HG03108 (cell line): ENCODE measurements around the gene SLC24A3.

Experiments
- ATAC-seq: cut with Tn5 transposase; IDR thresholded peaks from one replicate; pipeline ENCODE4 v1.9.1; 2021; ENCODE audit warnings: moderate library complexity; ENCODE audit not compliant: unreplicated experiment

Gene SLC24A3

DNA sequence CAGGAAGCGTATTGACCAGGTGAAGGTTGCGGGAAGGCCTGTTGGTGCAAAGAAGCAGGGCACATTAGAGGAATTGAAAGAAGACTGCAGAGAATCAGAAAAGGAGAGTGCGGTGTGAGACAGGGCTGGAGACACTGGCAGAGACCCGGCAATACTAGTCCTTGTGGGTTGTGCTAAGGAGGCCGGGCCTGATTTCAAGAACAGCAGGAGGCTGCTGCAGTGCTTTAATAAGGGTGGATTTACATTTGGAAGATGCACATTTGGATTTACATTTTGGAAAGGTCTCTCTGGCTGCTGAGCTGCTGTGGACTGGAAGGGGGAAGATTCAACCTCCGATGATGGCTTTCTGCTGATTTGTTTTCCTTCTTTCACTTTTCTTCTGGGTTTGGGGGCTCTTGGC lies 167.8 kb downstream of the SLC24A3 start:
- no peak for ATAC-seq

DNA sequence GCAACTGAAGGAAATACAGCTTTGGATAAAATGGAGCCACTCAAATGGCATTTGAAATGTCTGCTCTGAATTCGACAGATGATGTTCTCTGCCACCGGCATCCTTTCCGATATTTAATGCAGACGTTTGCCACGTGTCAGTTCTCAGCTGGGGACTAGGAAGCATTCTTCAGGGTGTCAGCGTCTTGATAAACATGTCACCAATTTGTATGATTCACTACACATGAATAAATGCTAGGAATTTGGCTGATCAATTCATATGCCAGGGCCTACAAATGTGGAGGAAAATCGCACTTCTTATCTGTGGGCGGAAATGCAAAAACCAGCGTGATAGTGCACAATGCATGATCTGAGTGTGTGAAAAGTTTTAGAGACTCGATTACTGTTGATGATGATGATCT lies 169.5 kb downstream of the SLC24A3 start:
- no peak for ATAC-seq

DNA sequence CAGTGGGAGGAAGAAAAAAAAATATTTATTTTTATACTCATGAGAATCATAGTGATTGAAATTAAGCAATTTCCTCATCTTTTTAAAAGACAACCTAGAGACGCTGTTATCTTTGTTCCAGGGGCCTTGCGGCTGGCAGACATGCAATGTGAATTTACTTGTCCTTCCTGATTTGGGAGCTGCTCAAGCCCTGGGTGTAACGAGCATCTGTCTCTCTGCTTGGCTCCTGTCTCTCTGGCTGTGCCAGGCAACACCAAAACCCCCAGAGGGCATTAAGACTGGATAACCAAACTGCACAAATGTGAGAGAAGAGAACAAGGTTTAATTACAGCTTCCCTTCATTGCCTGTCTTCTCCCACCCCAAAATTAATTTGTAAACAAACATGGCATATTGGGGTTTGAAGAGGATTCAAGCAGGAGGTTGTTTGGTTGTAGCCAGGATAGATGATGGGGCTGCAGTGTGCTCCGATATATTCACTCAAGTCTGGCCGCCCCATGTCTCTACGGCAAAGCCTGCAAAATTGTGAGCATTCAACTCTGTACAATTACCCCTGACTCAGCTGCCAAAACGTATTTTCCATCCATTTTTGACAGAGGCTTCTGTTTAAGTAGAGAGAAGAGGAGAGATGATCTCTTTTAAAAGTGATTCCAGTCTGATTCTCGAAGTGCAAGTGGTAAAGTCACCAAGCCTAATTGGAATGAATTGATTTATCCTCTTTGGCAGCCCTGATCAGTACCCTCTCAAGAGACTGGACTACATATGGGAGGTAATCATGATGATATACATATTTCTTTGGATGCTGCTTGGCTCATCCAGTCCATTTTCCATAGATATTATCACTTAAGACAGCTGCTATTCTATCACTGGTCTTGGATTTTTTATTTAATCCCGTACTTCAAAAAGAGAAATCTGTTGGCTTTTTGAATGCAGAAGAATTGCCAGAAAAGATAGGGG lies 170.2 kb downstream of the SLC24A3 start:
- ATAC-seq = no peak

GRCh38 chr20:19384940-19385339 lies 172.5 kb downstream of the SLC24A3 start:
- ATAC-seq = no peak

- no peak for ATAC-seq
Observed at GRCh38 chr20:19387251-19387650, 174.8 kb downstream of the SLC24A3 start.

DNA sequence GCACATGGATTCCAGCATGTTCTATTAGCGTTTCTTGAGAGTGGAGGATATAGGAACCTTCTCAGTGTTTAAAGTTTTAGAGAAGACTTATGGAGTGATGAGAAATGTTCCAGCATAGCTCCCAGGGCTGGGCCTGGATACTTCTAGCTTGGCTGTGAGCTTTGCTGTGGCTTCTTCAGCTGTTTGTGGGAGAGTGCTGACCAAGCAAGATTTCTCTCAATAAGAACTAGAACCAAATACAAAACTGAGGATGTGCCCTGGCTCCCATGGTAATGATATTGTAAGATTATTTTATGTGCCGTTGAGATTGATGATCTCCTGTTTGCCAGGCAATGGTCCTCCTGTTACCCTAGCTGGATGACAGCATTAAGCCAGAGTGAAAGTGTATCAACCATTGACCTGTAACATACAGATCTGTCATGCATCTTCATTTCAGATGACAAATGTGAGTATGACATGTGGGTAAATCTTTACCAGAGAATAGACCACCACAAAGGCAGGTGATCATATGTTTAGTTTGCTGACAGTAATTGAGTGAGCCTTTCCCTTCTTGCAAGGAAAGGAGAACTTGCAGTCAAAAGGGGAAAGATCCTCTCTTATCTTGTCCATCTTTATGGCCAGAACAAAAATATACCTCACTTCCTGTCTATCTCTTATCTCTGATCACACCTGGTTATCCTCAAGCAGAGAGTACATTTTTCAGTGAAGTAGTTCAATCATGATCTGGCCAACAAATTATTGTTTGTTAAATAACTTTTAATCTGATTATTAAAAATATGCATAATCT lies 180.1 kb downstream of the SLC24A3 start:
- ATAC-seq = no peak

DNA sequence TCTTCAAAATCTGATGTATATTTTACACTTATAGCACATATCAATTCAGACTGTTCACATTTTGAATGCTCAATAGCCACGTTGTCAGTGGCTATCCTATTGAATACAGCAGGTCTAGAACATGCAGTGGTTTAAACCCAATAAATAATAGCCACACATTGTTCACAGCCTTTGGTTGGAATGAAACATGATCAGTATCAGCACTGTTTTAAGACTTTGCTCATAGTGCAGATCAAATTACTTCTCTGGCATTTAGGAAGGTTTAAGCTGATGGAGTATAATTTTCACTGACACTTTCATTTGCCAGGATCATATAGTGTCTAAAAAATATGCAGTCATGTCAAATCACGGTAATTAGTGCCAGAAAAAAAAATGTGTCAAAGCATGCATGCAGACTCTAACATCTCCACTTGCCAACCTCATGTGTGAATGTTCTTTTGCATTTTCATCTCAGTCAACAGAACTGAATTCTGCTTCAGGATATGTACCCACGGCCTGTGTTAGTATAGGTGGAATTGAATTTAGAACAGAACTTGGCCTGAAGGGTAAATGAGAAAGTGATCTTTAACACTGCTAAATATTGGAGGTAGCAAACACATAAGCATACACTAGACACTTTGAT lies 184.1 kb downstream of the SLC24A3 start:
- ATAC-seq = no peak

DNA sequence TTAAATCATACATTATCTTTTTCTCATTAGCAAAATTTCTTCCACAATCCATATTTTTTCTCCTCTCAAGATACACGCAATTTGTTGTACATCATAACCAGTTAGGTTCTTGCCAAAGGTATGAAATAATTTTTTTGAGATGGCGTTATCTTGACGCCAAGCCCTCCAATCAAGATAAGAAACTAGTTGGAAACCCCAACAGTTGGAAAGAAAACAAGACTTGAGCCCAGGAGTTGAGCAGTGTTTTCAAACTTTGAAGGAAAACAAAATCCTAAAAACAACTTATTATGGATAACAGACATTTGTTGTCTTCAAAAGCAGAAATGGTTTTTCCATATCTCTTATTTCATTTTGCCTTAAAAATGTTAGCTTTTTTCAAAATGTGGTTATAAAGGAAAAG lies 184.8 kb downstream of the SLC24A3 start:
- no peak for ATAC-seq

DNA sequence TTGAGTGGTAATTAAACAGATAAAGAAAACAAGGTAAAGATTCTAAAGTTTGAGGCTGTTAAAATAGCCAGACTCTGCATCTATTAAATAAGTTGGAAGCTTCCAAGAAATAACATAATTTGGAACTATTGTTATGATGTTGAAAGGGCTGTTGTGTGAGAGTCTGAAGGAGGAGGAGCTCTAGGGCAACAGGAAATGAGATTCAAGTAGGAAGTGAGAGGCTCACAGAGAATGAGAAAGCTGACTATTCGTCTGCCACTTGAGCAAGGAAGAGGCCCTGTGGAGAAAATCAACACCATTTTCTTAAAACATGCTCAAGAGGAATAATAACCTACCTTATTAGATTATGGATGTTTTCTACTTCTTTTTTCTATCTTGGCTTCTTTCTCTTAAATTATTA lies 185.2 kb downstream of the SLC24A3 start:
- no peak for ATAC-seq

- no peak for ATAC-seq
Observed at GRCh38 chr20:19401096-19401495, 188.7 kb downstream of the SLC24A3 start.

DNA sequence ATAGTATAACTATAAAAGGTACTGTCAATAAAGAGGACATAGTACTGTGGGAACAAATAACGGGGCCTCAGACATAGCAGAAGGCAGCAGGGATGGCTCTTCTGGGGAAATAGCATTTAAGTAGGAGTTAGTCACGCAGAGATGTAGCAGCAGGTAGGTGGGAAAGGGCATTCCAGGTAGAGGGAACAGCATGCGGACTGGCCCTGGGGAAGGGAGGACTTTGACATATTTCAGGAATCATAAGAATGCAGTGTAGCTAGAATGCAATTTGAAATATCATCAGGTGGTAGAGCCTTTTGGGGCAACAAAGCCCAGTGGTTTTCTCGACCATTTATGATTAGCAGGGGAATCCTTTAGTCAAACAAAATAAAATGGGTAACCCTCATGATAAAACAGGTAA lies 191.1 kb downstream of the SLC24A3 start:
- no peak for ATAC-seq

- no peak for ATAC-seq
Observed at GRCh38 chr20:19404826-19405225, 192.4 kb downstream of the SLC24A3 start.

DNA sequence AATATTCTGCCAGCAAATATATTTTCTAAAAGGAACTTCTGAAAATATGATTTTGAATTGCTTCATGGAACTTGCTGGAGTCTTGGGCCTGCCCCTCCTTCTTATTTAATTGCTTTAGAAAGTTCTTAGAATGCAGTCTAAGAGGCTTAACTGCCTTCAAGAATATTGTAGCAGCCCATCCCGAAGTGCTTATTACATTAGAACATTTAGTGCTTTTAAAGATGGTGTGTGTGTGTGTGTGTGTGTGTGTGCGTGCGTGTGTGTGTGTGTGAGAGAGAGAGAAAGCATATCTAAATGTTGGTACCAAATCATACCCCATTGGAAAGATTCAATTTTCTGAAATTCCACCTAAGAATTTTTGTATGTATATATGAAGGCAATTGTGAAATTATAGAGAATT lies 193.5 kb downstream of the SLC24A3 start:
- no peak for ATAC-seq

DNA sequence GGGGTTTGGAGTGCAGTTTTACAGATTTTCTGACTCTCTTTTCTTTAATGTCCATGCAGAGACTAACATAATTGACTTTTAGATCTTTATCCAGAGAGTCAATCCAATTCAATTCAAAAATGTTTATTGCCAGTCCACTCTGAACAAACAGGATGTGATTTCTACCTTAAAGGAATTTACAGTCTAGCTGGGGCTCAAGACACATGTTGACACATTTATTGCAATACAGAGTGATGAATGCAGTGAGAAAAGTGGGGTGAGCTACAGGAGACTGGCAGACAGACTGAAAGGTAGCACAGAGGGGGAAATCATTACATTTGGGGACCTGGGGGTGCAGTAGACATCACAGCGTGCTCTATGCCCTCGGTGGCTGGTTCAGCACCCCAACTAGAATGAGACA lies 193.9 kb downstream of the SLC24A3 start:
- no peak for ATAC-seq

DNA sequence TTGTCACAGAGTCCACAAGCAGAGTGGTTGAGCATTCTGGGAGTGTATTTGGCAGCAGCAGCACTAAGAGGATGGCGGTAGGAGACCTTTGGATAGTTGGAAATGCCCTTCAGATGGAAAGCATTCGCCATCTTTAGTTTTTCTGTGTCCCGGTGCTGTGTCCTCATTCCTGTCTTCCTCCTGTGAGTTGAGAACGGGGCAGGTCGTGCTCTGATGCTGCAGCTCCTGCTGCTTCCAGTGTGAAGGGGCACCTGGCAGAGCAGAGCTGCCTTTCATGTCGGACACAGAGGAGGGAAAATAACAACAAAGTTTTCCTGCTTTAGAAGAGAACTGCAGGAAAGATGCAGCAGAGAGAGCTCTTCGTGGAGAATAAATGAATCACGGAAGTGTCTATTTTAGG lies 194.8 kb downstream of the SLC24A3 start:
- no peak for ATAC-seq

DNA sequence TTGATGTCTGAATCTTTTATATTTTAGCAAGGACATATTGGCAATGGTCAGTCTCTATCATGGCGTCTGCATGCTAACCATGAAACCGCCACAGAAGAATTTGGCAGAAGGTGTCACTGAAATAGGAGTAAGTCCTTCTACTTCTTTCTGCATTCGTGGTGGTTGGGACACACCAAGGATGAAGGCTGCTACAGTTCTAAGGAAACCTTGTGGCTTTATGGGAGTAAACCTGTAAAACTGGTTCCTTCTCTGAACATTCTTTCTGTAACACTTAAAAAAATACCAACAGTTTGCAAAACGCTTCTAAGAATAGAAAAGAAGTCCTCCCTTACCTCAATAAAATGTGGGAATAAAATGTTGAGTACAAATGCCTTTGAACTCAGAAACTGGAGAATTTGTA lies 195.3 kb downstream of the SLC24A3 start:
- ATAC-seq = no peak

- no peak for ATAC-seq
Observed at GRCh38 chr20:19408971-19409370, 196.5 kb downstream of the SLC24A3 start.

- no peak for ATAC-seq
Observed at GRCh38 chr20:19411811-19412210, 199.4 kb downstream of the SLC24A3 start.

DNA sequence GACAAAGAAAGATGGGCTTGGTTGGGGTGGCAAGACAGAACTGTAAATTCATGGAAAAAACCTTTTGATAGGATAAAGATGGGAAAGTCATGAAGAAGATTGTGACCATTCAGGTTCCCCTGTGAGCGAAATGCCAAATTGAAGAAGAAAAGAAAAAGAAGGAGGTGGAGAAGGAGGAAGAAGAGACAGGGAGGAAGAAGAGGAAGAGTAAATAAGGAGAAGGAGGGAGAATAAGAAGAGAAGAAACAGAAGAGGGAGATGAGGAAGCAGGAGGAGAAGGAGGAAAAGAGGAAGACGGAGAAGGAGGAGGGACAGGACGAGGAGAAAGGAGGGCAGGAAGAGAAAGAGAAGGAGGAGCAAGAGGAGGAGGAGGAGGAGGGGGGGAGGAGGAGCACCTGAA lies 199.8 kb downstream of the SLC24A3 start:
- no peak for ATAC-seq

DNA sequence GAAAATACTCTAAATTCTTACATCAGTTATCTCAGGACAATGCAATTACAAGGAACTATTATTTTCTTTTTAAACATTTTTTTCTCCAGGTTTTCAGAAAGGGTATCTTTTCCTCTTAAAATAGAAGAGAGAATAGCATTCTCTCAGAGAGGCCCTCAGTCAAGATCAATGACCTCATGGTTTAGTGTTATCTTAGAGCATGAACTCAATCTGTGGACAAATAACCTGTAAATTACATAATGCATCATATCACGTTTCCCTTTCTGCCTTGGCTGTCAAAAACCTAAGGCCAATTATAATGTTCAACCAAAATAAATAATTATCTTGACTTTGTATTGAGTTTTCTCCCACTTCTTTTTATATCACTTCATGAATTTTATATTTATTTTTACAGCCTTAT lies 202.2 kb downstream of the SLC24A3 start:
- ATAC-seq = no peak

DNA sequence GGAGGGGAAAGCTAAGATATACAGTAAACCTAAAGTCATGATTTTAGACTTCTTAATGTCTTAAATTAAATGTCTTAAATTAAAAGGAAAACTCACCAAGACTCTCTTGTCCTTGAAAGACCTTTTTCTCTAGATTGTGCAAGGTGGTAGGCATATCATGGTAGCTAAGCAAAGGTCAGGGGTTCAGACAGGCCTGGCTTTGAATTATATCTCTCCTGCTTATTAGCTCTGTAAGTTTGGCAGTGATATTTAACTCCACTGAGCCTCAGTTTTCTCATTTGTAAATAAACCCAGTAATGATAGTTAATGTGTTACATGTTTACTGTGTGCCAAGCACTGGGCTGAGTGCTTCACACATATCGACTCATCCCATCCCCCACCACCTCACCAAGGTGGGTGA lies 203.3 kb downstream of the SLC24A3 start:
- ATAC-seq = no peak

DNA sequence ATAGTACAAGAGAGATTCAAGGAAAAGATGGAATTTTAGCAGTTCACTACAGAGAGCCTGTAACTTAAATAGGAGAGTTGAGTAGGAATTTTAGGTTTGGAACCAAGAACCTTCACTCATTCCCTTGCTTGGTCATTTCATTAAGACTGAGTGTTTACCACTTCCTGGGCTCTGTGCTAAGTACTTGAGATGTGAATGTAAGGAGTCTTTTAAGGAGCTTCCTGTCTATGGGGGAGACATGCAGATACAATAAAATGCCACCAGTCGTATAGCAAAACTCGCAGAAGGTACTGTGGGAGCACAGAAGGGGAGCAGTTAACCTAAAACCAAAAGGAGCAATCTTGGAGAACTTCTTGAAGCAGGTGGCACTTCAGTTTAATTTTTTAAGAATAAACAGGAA lies 204.2 kb downstream of the SLC24A3 start:
- ATAC-seq = no peak
